ENCODE data around the gene TBRG4.
A peak's percentile ranks its signal among the peaks of the same experiment; 100 is the strongest.
"Not testable (repeated sequence)": the region's sequence is repeated elsewhere in the genome, so short reads cannot be mapped to it uniquely, and the experiment has no call there.

Gene TBRG4

DNA sequence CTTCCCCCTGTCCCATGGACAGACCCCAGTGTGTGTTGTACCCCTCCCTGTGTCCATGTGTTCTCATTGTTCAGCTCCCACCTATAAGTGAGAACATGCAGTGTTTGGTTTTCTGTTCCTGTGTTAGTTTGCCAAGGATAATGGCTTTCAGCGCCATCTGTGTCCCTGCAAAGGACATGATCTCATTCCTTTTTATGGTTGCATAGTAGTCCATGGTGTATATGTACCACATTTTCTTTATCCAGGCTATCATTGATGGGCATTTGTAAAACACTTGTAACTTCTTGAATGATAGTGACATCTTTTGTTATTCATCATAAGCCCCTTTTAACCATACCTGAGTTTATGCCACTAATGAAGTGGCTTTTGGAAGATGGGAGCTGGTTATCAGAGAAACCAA, 2.8 kb upstream of the TBRG4 start:
- not testable (repeated sequence) for DNase-seq

DNA sequence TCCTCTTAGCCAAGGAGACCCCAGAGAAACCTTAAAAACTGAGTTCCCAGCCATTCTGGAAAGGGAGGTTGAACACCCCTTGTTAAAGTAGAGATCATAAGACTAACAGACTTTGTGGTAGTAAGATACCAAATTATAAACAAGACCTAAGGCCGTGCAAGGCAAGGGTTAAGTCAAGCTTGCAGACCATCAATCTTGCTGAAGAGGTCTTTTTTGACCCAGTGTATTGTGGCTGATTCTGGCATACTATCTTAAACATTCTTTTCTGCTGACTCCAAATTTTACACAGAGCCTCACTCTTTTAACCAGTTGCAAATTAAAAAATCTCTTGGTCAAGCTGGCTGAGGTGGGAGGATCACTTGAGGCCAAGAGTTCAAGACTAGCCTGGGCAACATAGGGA, 1.2 kb upstream of the TBRG4 start:
- DNase-seq = no peak

DNA sequence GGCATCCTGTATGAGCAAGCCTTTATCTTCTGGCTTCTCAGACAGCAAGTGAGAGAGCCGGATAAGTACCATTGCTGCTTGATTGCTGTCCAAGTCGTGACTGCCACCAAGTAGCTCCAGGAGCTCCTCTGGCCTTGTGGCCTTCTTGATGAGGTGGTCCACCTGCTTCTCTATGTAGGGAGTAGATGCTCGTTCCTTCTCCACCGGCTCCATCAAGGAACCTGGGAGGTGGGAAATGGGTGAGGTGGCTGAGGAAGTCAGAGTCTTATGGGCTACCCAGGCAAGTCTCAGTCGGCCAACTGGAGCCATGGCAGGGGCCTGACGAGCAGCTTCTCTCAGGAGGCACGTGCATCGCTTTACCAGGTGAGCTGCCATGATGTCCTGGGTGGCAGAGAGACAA, 2.6 kb downstream of the TBRG4 start:
- no peak for DNase-seq

DNA sequence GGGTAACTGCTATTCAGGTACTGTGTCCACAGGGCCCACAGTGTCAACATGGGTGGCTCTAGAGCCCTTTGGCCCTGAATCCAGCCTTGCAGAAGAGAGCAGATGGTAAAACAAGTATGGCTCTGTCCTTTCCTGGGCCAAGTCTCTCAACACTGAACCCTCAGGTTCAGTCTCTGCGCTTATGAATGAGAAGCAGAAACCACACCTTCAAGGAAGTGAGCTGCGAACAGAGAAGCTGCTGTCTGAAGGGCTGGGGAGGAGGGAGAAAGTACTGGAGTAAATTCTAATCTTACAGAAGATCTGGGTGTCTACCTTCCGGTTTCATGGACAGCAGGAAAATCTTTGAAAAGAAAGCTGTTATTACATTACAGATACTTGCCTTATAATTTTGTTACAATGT, 4.1 kb downstream of the TBRG4 start:
- DNase-seq = no peak

DNA sequence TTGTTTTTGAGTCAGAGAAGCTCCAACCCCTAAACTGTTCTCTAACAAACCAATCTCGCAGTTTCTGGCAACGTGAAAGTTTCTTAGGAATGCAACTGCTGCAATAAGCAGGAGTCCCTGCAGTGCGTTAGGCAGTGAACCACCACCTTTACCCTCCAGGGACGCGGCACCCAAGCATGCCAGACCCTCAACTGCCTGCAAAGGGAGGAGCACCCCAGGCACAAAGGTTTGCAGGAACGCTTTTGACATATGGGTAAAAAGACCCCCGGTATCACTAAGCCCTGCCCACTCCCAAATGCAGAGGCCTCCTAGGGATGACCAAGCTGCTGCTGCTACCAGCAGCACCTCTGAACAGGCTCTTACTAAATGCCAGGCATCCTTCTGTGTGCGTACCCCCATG, 4.7 kb downstream of the TBRG4 start:
- DNase-seq = no peak

DNA sequence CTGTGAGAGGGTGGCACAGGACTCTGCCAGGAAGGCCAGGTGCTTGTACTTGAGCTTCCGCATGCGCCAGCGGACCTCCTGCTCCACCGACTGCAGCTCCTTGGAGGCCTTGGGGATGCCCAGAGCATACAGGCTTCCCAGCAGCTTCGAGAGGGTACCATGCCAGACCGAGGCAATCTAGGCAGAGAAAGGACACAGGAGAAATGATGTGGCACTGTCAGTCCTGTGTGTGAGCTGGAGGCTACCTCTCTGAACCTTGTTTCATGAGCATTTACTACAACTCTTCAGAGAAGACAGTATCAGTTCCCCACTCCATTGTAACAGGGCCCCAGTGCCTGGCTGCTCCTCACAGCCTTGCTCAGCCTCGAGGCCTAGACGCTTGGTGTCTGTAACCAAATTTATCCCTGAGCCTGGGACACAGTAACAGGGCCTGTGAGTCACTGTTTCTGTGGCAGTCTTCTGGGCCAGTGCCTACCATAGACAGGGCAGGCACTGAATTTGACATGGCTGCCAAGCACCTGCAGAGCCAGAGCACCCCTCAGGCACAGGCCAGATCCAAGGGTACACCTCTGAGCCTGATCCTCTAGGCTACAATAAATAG, 5.8 kb downstream of the TBRG4 start:
- DNase-seq = no peak

DNA sequence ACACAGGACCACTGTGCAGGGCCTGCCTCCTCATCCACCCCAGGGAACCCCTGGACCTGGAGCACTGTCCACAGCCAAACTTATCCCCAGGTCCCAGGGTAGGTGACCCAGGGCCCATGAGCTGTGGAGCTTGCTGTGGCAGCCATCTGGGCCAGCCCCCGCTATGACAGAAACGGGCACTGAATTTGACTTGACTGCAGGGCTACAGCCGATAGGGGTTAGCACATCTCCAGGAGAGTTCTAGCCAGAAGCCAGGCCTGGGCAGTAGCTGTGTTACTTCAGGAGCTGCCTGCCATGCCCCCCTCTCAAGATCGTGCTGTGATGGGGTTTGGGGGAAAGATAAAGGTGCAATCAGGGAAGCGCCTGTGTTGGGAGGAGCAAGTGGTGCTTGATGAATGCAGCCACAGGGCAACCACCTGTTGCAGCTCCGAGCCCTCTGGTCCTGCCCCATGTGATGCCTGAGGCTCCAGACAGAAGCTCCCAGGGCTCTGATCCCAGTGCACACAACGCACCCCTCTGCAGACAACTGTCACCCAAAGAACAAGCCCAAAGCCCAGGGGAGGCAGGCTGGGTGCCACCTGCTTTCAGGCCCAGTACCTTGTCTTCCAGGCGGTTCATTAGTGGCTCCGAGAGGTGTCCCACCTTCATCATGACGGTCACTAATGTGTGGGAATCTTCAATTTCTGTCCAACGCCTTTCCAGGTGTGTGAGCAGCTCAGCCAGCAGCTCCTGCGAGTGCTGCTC, 6.5 kb downstream of the TBRG4 start:
- no peak for DNase-seq

DNA sequence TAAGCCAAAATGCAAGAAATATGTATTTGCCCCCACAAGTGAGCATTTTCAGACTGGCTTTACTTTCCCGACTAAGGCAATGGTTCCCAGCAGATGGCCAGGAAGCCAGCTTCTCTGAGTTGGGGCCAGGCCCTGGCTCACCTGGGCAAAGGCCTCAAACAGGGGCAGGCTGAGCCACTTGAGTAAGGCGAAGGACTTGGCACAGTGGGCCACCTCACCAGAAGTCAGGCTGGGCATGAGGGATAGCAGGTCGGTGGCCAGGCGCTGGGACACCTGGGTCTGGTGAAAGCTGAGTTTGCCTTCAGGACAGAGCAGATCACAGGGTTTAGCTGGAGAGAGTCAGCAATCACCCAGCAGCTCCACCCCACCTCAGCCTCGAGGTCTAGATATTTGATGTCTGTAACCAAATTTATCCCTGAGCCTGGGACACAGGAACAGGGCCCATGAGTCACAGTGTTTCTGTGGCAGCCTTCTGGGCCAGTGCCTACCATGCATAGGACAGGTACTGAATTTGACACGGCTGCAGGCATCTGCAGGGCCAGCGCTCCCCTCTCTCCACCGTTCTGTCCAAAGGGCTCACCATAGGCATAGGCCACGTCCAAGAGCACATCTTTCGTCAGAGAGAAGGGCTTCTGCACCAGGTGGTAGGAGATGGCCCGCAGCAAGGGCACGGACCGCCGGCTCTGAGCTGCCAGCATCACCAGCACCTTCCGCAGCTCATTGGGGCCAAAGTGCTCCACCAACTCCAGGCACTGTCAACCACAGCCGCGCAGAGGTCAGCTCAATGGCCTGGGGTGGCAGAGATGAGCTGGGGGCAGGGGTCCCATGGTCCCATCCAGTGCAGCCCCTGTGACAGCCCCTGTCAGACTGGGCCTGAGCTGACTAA, 7.3 kb downstream of the TBRG4 start:
- no peak for DNase-seq

DNA sequence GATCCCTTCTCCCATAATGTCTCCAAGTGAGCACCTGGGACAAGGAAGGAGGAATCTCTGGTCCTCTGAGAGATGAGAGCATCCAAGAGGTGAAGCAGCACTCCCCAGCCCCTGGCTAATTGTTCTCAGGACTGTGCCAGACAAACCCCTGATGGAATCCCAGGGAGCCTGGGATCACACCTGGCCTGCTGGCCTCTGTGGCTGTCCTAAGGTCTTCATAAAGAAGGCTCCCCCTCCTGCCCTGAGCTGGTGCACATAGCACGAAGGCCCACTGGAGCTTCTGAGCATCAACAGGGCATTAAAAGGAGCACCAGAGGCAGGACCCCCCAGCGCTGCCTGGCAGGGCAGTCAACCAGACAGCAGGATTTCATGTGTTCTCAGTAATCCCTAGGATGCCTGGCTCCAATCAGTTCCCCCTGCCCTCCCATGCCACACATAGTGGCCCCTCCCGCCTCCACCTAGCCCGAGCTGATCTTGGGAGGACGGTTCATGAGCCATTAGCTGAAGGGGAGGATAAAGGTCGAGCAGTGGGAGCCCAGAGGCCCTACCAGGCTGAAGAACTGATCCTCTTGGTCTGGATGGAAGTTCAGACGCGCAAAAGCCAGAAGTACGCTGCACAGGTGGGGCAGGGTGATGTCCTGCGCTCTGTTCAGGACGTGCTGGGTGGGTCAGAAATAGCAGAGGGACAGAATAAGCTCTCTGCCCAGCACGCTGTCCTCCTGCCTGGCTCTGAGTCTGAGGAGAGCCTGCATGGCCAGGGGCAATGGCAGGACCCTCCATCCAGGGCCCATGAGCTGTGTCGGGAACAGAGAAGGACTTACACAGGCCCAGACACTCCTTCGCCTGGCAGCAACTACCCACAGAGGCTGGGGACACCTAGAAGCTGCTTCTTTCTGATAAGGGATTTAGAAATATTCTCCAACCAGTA, 8.4 kb downstream of the TBRG4 start:
- no peak for DNase-seq

DNA sequence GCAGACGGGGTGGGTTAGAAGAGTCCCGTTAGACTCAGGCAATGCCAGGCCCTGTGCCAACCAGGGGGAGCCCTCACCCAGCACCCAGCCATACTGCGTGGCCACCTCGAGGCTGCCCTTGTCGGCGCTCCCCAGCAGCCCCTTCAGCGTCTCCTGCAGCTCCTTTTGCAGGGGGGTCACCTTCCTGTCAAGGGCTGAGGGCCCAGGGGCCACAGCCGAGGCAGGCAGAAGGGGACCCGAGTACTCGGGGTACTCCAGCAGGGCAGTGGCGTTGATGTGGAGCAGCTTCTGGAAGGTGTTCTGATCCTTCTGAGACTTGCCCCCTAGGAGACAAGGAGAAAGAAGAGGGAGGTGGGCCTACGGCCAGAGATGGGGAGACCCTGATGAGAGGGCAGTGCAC, 9.7 kb downstream of the TBRG4 start:
- DNase-seq = no peak

DNA sequence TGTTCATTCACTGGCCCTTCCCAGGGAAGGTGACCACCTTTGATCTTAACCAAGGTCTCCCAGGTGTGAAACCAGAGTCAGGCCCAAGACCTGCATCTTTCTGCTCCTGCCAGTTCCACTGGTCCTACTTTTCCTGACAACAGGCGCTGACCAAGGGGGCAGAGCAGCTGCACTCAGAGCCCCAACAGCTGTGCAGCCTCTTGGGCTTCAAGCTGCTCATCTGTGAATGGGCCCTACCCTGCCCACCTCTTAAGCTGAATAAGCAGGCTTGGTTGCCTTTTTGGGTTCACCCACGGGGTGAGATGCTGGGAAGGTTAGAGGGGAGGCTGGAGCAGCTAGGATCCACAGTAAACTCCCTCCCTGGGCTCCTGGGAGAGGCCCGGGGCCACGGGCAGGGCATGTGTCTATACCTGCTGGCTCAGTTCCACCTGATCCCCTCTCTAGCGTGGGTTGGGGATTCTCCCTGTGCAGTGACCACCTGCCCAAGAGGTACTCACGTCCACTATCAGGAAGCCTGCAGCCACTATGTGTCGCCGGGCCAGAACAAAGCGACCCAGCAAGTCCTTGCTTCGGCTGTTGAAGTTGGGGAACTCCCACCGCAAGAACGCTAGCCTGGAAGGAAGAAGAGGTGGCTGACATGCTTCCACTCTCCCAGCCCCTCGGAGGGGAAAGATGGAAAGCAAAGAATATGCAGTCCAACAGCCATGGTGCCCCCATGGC, 10.6 kb downstream of the TBRG4 start:
- DNase-seq = no peak

DNA sequence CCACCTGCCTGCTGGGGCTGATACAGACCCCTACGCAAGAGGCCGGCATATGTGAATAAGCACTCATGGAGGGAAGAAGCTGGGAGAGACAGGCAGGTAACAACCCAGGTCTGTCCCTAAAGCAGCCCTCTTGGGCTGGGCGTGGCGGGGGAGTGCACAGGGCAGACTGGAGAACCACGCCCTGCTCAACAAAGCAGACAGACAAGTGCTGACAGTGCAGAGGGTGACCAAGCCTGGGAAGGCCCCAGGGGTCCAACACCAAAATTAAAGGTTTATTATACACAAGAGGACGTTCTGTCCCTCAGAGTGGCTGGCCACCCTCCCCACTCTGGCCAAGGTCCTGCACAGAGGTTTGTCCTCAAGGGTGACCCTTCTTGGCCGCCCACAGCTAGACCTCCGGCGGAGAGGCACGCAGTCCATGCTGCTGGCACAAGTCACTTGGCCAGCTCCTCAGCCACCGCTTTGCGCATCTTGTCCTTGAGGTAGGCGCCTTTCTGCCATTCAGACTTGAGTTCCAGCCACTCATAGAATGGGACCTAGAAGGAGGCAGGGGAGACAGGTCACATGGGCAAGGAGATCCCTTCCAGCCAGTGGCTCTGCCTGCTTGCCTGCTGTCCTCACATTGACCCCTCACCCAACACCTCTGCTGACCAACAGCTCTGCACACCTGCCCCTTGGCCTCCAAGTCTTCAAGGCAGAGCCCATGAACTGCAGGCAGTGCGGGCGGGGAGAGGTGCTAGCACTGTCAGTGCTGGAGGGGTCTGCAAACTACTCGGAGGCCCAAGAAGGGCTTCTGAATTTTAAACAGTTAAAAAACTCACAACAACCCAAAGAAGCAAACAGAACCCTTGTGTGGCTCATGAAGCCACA, 11.4 kb downstream of the TBRG4 start:
- DNase-seq = no peak

DNA sequence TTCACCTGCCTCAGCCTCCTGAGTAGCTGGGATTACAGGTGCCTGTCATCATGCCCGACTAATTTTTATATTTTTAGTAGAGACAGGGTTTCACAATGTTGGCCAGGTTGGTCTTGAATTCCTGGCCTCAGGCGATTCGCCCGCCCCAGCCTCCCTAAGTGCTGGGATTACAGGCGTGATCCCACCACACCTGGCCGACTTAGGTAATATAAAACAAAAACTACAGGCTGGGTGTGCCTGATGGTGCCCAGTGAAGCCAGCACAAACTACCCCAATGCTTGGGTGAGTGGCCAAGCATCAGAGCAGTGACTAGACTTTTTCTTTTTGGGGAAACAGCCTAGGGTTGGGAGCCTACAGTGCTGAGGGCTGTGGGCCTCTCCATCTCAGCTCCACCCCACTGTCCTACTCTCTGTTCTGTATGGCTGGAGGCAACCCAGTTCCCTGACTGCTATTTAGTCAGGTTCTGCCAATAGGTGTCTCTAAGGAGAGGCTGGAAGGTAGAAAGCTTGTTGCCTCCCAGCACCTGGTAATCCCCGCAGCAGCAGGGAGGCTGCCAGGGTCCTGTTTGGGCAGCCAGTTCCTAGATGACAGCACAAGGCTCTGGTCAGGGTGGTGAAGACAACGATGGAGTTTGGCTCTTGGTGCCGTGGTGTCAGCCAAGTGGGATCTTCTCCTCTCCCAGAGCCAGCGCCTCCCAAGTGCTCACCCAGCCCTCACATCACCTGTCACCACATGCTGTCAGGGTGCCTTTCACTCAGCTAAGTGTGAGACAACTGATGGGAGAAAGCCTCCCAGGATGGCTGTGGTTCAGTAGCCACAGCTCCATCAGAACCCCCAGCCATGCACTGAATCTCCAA, 12.3 kb downstream of the TBRG4 start:
- DNase-seq = no peak

DNA sequence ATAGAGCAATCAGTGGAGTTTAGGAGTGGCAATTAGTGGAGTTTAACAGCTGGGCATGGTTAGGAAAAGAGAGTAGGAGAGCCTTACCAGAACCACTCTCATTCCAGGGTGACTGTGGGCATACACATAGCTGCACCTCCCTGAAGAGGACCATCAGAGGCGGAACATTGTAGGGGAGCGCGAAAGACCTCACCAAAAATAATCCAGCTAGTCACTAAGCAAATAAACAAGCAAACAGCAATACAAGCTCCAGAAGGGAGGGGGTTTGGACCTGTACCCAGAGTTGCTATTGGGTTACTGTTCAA, 18.6 kb downstream of the TBRG4 start:
- no peak for DNase-seq

DNA sequence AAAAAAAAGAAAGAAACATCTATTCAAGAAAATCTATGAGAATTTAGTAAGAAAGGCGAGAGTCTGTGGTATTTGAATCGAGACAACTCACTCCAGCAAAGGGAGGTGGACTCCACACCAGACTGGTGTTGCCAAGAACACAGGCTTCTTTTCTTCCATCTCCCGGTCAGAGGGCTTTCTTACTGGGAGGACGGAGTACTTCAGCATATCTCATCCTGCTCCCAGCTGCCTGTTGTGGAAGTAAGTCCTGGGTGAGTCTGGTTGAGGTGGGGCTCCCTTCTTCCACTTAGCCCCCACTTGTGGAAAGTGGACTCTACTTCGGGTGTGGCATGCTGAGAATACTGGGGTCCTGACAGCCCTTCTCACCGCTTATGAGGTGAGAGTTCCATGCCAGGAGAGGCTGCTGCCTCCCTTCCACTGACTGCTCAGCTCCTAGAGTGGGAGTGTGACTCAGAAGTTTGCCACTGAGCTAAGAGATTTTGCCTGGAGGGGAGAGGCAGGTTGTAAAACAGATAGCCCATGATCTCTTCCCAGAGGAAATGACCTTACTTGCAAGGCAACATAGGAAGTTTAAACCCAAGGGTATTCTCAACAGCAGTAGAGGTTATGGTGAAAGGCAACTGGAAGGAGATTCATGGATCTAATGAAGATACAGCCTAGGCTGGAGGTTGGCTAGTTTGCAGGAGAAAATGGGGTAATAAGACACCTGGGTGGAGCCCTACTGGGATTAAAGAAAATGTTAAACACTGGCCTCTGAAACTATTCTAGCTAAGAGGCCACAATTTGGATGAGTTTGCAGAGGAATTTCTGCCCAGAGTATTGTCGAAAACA, 19.2 kb downstream of the TBRG4 start:
- DNase-seq = no peak

DNA sequence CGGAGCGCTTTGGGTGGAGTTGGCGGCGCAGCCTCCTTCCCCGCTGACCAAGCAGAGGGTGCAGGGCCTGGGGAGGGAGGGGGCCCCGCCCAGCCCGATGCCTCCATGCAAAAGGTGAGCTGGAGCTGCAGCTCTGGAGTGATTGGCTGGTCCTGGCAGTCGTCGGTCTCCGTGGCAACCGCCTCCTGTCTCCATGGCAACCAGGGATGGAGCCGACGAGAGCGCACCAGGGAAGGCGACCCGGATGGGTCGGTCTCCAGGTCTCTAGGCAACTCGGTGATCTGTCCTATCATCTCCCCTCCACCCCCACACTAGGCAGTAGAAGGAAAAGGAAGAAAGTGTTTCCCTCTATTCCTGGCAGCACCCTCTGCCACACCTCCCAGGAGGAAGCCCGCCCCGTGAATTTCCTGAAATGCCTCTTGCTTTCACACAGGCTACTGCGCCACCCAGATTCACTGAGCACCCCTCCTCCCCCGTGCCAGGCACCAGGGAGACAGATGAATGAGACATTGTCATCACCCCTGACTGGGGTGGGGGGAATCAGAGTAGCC, 22.1 kb downstream of the TBRG4 start:
- DNase-seq = peak; percentile 64

DNA sequence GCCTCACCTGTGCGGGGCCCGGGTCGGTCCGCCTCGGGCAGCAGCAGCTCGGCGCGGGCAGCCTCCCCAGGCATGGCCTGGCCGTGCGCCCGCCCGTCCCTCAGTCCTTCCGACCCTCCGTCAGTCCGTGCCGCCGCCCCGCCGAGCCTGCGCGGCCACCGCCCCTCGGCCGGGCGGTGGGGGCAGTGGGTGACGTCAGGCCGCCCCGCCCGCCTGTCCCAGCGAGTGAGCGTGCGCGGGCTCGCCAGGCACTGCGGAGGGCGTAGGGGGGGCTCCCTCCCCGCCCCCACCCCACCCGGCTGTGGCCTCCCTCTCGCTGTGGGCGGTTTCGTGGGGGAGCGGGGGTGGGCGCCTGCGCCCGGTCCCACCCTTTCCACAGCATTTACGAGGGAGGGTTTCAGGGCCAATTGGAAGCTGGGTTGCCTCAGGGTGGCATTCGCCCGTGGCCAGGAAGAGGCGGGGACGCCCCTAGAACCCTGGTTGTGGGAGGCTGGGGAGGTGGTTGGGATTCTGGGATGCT, 22.6 kb downstream of the TBRG4 start, which contains the start of gene NACAD:
NACAD (minus strand) TSS at position 149 of the 520 bp plus-strand sequence; CDS start at position 74, 75 bp downstream.
- no peak for DNase-seq

DNA sequence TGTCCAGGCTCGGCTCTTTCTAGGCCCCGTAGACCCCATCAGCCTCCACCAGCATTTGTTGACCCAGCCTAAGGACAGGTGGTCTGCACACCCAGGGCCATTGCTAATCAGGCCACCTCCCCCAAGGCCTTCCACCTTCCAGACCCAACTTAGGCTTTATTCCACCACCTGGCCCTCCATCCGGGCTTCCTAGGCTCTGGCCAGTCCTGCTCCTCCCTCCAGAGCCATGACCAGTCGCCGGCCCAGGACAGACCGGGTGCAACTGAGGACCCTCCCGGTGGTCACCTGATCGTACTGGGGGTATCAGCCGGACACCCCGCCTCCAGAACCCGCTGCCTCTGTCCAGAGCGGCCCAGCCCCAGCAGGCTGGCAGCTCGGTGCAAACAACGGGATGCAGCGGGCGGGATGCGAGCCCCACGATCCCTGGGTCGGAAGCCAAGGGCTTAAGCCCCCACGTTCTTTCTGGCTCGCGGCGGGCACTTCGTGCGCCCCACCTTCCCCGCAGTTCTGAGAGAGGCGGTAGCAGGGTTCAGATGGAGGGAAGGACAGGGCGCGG, 23.3 kb downstream of the TBRG4 start:
- DNase-seq = no peak
